Smooth muscle cell (in vitro differentiated cells): ENCODE results near the gene PACRG. TPM values are rescaled to one million over a fixed set of nuclear protein-coding genes. Genes with fewer than 3 reads are reported as not detected.
A peak's percentile ranks its signal among the peaks of the same experiment; 100 is the strongest.

ENCODE experiments used
- DNase-seq: peaks from one replicate; lab custom pipeline; 2025; ENCODE audit not compliant: unreplicated experiment; lab: John Stamatoyannopoulos, UW
- H2AFZ ChIP-seq: fragments of 200-600 bp; sonication (generic); 2 replicates; pipeline ENCODE4 v1.6.0; 2016; ENCODE audit warnings: antibody characterized with exemption, low read depth, mild to moderate bottlenecking
- H3F3A ChIP-seq: fragments of 200-600 bp; sonication (generic); 2 replicates; pipeline ENCODE4 v1.6.0; 2017; ENCODE audit warnings: antibody characterized with exemption, low read depth
- H3K27ac ChIP-seq: fragments of 200-600 bp; sonication (generic); 2 replicates; pipeline ENCODE4 v1.5.1; 2016; ENCODE audit warnings: low read depth, mild to moderate bottlenecking
- H3K27me3 ChIP-seq: fragments of 200-600 bp; sonication (generic); 2 replicates; pipeline ENCODE4 v1.6.1; 2016; ENCODE audit warnings: low read depth, mild to moderate bottlenecking
- H3K36me3 ChIP-seq: fragments of 200-600 bp; sonication (generic); 2 replicates; pipeline ENCODE4 v1.5.1; 2016; ENCODE audit warnings: low read depth
- H3K4me1 ChIP-seq: fragments of 200-600 bp; sonication (generic); 2 replicates; pipeline ENCODE4 v1.5.1; 2016; ENCODE audit warnings: low read depth
- H3K4me2 ChIP-seq: fragments of 200-600 bp; sonication (generic); 2 replicates; pipeline ENCODE4 v1.6.0; 2016; ENCODE audit warnings: mild to moderate bottlenecking
- H3K4me3 ChIP-seq: fragments of 200-600 bp; sonication (generic); 2 replicates; pipeline ENCODE4 v1.5.1; 2016; ENCODE audit warnings: mild to moderate bottlenecking
- H3K79me2 ChIP-seq: fragments of 200-600 bp; sonication (generic); 2 replicates; pipeline ENCODE4 v1.6.0; 2016; ENCODE audit warnings: low read depth, mild to moderate bottlenecking
- H3K9ac ChIP-seq: fragments of 200-600 bp; sonication (generic); 2 replicates; pipeline ENCODE4 v1.6.0; 2016; ENCODE audit warnings: low read depth
- H3K9me3 ChIP-seq: fragments of 200-600 bp; sonication (generic); replicated peaks from 2 replicates; pipeline ENCODE4 v1.5.1; 2016; ENCODE audit warnings: low read depth
- H4K20me1 ChIP-seq: fragments of 200-600 bp; sonication (generic); 2 replicates; pipeline ENCODE4 v1.6.0; 2016; ENCODE audit warnings: low read depth
- CTCF ChIP-seq: fragments of 200-600 bp; sonication (generic); IDR thresholded peaks from 2 replicates; pipeline ENCODE4 v1.5.1; 2017; ENCODE audit warnings: borderline replicate concordance, mild to moderate bottlenecking, antibody characterized with exemption; ENCODE audit not compliant: insufficient read depth, poor library complexity, severe bottlenecking
- WGBS: methylation state at CpG from one replicate; pipeline ENCODE4 v1.1.7; 2016; ENCODE audit warnings: low lambda C conversion rate; 5-methylcytosine and 5-hydroxymethylcytosine counted together
- polyA plus RNA-seq: library from polyadenylated mRNA; unstranded; fragments of >200 nt; fragmentation: Nextera tagmentation; extraction: Ambion mirVana; gene quantifications from 2 replicates; pipeline ENCODE4 v1.2.1, GENCODE V29; 2016
- total RNA-seq: library from RNA; depleted of rRNA; stranded (reverse); fragments of >200 nt; gene quantifications from 2 replicates; pipeline ENCODE4 v1.2.3, GENCODE V29; 2014

The PACRG gene
- total and polyA plus RNA-seq, 2 experiments from 2014 or later = not detected

DNA sequence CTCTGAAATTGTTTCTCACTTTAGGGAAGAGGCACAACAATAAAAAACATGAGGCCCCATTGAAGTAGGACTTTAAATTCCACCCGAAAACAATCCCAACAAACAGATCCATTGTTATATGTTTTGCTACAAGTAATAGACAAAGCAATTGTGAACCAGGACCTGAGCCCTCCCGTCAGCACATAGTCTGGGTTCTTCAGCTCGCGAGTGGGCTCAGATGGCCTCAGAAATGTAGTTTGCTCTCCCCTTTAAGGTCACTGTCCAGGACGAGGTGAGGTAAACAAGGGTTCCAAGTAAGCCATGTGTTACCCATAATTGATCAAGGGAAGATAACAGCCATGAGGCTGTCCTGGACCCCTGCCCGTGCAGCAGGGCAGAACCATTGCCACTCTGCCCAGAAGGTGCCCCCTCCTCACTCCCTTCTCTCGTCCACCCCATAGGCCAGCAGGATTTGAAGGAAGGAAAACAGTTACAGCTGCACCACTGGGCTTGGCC lies 526.6 kb downstream of the PACRG start:
- Histone ChIP-seq H3K4me3 (no peak overlapping the region), H3K9me3 (no peaks in the 10 kb centered on the region), H3K27me3 (no peaks in the 10 kb centered on the region), H3K4me1 (no peaks in the 10 kb centered on the region), H3K79me2 (no peaks in the 10 kb centered on the region), H3K36me3 (no peaks in the 10 kb centered on the region), H3F3A (no peaks in the 10 kb centered on the region), H4K20me1 (no peaks in the 10 kb centered on the region), H3K9ac (no peak overlapping the region), H3K27ac (no peak overlapping the region), H2AFZ (no peak overlapping the region), H3K4me2 (no peak overlapping the region)
- 89% methylated on average over 7 of the region's 7 CpGs for WGBS
- TF ChIP-seq CTCF = no peak
- no peak for DNase-seq

DNA sequence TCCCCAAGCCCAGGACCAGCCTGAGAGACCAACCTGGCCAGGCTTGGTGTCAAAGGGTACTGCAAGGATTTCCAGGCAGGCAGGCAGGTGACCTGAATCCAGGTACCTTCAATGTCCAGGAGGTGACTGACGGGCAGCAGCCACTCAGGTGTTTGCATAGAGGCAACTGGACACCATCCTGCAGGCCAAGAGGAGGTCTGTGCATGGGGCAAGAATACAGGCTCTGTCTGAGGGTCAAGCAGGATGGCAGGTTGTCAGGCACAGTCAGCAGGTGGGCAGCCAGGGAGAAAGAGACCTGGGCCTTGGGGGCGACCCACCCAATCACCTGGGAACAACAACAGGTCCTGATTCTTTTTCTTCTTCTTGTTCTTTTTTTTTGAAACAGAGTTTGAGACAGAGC lies 527.5 kb downstream of the PACRG start:
- H2AFZ ChIP-seq = no peak overlapping the region
- peaks cover 6% of the 10 kb centered on the region for H3K27me3 ChIP-seq
- H3K36me3 ChIP-seq = no peaks in the 10 kb centered on the region
- no peaks in the 10 kb centered on the region for H3K9me3 ChIP-seq
- H3K9ac ChIP-seq = no peak overlapping the region
- no peak for TF ChIP-seq CTCF
- 92% methylated on average over 2 of the region's 2 CpGs for WGBS
- no peak overlapping the region for H3K4me2 ChIP-seq
- no peaks in the 10 kb centered on the region for H3F3A ChIP-seq
- H3K4me1 ChIP-seq = peaks cover 3% of the 10 kb centered on the region
- H3K4me3 ChIP-seq = no peak overlapping the region
- H3K79me2 ChIP-seq = no peaks in the 10 kb centered on the region
- H3K27ac ChIP-seq = no peak overlapping the region
- no peak for DNase-seq
- no peaks in the 10 kb centered on the region for H4K20me1 ChIP-seq

DNA sequence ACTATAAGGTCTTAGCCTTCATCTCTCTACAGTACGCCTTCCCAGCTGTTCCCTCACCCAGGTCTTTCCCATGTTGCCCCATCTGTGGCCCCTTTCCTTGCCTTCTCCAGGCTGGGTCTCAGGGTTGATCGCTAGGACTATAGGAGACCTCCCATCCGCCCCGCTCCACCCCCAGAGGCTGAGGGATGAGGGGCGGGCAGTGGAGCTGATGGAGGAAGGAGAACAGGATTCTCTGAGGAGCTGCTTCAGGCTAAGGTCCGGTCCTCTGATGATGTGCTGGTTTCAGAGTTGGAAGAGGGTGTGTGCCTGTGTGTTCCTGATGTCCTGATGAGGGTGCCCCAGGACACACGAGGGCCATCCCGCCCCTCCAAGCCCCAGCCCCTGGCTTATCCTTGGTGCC lies 531.9 kb downstream of the PACRG start:
- Histone ChIP-seq H3K4me2 (peak overlapping the region; percentile 84), H3K9ac (no peak overlapping the region), H3K9me3 (no peaks in the 10 kb centered on the region), H3K36me3 (no peaks in the 10 kb centered on the region), H3K27me3 (peaks cover 6% of the 10 kb centered on the region), H4K20me1 (no peaks in the 10 kb centered on the region), H2AFZ (peak overlapping the region; percentile 95), H3F3A (no peaks in the 10 kb centered on the region), H3K4me3 (peak overlapping the region; percentile 48), H3K27ac (no peak overlapping the region), H3K79me2 (no peaks in the 10 kb centered on the region), H3K4me1 (peaks cover 8% of the 10 kb centered on the region)
- TF ChIP-seq CTCF = no peak
- DNase-seq = no peak
- WGBS = 91% methylated on average over 6 of the region's 8 CpGs
